Adrenal gland (tissue), 12 donors: ENCODE measurements around the gene SLC11A1. TPM values are rescaled to one million over a fixed set of nuclear protein-coding genes. Genes with fewer than 3 reads are reported as not detected.

Source experiments
- DNase-seq, 7 donors: peaks; one replicate each; pipeline ENCODE4 v3.0.0-alpha.2; 2019 to 2020
- H3K27ac ChIP-seq, 5 donors: fragments of 200-600 bp; sonication (generic) in 4 of 5; 1 replicate in 3 of 5; 2 replicates in 2 of 5; pipeline versions ENCODE4 v1.5.1 to v1.8.0; 2016 to 2020; ENCODE audit warnings: mild to moderate bottlenecking in 1 of 5
- H3K27me3 ChIP-seq: fragments of 200-600 bp; 2 replicates; pipeline ENCODE4 v1.8.0; 2021
- H3K36me3 ChIP-seq, 2 donors: fragments of 200-600 bp; replicated peaks in 1 of 2; 1 replicate in 1 of 2; 2 replicates in 1 of 2; pipeline versions ENCODE4 v1.5.1 to v1.8.0; 2018 to 2022
- H3K4me1 ChIP-seq, 2 donors: fragments of 200-600 bp; replicated peaks in 1 of 2; 1 replicate in 1 of 2; 2 replicates in 1 of 2; pipeline versions ENCODE4 v1.5.1 to v1.8.0; 2018 to 2021
- H3K4me3 ChIP-seq, 4 donors: fragments of 200-600 bp; sonication (generic) in 3 of 4; one replicate each; pipeline ENCODE4 v1.5.1; 2016 to 2018
- H3K9me3 ChIP-seq, 3 donors: fragments of 200-600 bp; sonication (generic) in 1 of 3; replicated peaks in 1 of 3; 1 replicate in 2 of 3; 2 replicates in 1 of 3; pipeline versions ENCODE4 v1.5.1 to v1.8.0; 2016 to 2021
- CTCF ChIP-seq, 6 experiments: fragments of 450-650 bp in 4 of 6; fragments of 200-600 bp in 2 of 6; sonication (generic) in 1 of 6; IDR thresholded peaks; 1 replicate in 5 of 6; 2 replicates in 1 of 6; pipeline versions ENCODE4 v1.5.1 to v1.8.0; 2016 to 2021; ENCODE audit warnings: antibody characterized with exemption in 6 of 6, mild to moderate bottlenecking in 2 of 6, moderate library complexity in 1 of 6
- POLR2A ChIP-seq, 2 donors: fragments of 450-650 bp; IDR thresholded peaks; one replicate each; pipeline ENCODE4 v1.6.1; 2017; ENCODE audit warnings: antibody characterized with exemption in 2 of 2, mild to moderate bottlenecking in 2 of 2, moderate library complexity in 1 of 2
- WGBS, 4 donors: extraction: QIAGEN DNeasy Blood & Tissue Kit in 2 of 4; methylation state at CpG; one replicate each; pipeline versions ENCODE4 v1.1.5 to v1.1.7; 2013 to 2017; 5-methylcytosine and 5-hydroxymethylcytosine counted together
- intact Hi-C, 2 donors: fragments of 100-400 bp; cut with DNase I; formaldehyde crosslinking; loops; one replicate each; pipeline versions ENCODE4 v1.14.1 to v1.15.0; 2022 to 2023
- polyA plus RNA-seq, 3 donors: library from polyadenylated mRNA; stranded (reverse); fragments of 200-250 nt in 2 of 3; fragments of 350-450 nt in 1 of 3; fragmentation: Illumina TruSeq in 1 of 3; extraction: RNeasy Lipid Tissue Mini Kit (QIAGEN cat#74804) in 1 of 3; gene quantifications; one replicate each; pipeline ENCODE4 v1.2.3, GENCODE V29; 2013 to 2014
- total RNA-seq, 9 donors: library from RNA; depleted of rRNA in 4 of 9; stranded (reverse); fragments of >200 nt in 4 of 9; fragments of 120-200 nt in 1 of 9; fragmentation: NEBNext Ultra II Directional in 1 of 9; extraction: Animal tissue kit (Norgen Biotek cat#: 25700) in 1 of 9; gene quantifications; one replicate each; pipeline versions ENCODE4 v1.1.0 to v1.2.4, GENCODE V29; 2013 to 2023
- donor health status: healthy with polysubstance abuse.
- donor health status: Bipolar disorder and iron deficiency.
- donor health status: DM: yes; HTN: yes; CAD: no.
- donor health status: DM: no; HTN: no; CAD: no.
- donor health status: DM: no; HTN: no; CAD: no.
- donor health status: DM: yes; HTN: yes; CAD: no.

Gene SLC11A1
- total and polyA plus RNA-seq, 12 donors, result 1.1 to 89.9 (median 30.9) TPM

- Histone ChIP-seq H3K4me1 (peaks cover 24 to 27% of the 10 kb centered on the region in 2 donors), H3K9me3 (no peaks in the 10 kb centered on the region), H3K27me3 (no peaks in the 10 kb centered on the region), H3K36me3 (no peaks in the 10 kb centered on the region), H3K4me3 (no peak overlapping the region), H3K27ac (peak overlapping the region in 1 of 5 donors; percentile 99)
- TF ChIP-seq POLR2A (IDR thresholded peaks at IDR 0.05) (no peak), CTCF (IDR thresholded peaks at IDR 0.05) (no peak)
- intact Hi-C loops, result no loop called here
- DNase-seq, result no peak
- 77 to 97% (median 88%) methylated on average over 6 of the region's 6 CpGs for WGBS, 4 donors
Observed at GRCh38 chr2:218395090-218395444, 13.0 kb downstream of the SLC11A1 start.

- no peaks in the 10 kb centered on the region for H3K9me3 ChIP-seq
- TF ChIP-seq POLR2A (IDR thresholded peaks at IDR 0.05) (no peak), CTCF (IDR thresholded peaks at IDR 0.05) (no peak)
- H3K4me1 ChIP-seq, result peaks cover 24 to 27% of the 10 kb centered on the region in 2 donors
- no peaks in the 10 kb centered on the region for H3K27me3 ChIP-seq
- no peaks in the 10 kb centered on the region for H3K36me3 ChIP-seq
- intact Hi-C loops, result no loop called here
- WGBS, 4 donors, result 27 to 46% (median 34%) methylated on average over 16 of the region's 16 CpGs
- DNase-seq, result peak in 2 of 7 donors; percentile 35 to 56
- H3K27ac ChIP-seq, result peak overlapping the region; percentile 94 to 100 (median 98)
- H3K4me3 ChIP-seq, result peak overlapping the region in 1 of 4 donors; percentile 96
Observed at GRCh38 chr2:218395456-218395825, 13.4 kb downstream of the SLC11A1 start.

- Histone ChIP-seq H3K27ac (peak overlapping the region; percentile 94 to 100 (median 98)), H3K36me3 (no peaks in the 10 kb centered on the region), H3K27me3 (no peaks in the 10 kb centered on the region), H3K9me3 (no peaks in the 10 kb centered on the region), H3K4me1 (peaks cover 24 to 29% of the 10 kb centered on the region in 2 donors), H3K4me3 (peak overlapping the region in 3 of 4 donors; percentile 65 to 96 (median 79))
- WGBS, 4 donors, result 0 to 3% (median 2%) methylated on average over 12 to 57 of the region's 57 CpGs
- peak; percentile 94 to 97 (median 95) for DNase-seq
- intact Hi-C loops, result no loop called here
- TF ChIP-seq POLR2A (IDR thresholded peaks at IDR 0.05) (peak; percentile 31 to 64), CTCF (IDR thresholded peaks at IDR 0.05) (peak; percentile 81 to 96 (median 93))
Observed at GRCh38 chr2:218395826-218396687, 14.0 kb downstream of the SLC11A1 start.

DNA sequence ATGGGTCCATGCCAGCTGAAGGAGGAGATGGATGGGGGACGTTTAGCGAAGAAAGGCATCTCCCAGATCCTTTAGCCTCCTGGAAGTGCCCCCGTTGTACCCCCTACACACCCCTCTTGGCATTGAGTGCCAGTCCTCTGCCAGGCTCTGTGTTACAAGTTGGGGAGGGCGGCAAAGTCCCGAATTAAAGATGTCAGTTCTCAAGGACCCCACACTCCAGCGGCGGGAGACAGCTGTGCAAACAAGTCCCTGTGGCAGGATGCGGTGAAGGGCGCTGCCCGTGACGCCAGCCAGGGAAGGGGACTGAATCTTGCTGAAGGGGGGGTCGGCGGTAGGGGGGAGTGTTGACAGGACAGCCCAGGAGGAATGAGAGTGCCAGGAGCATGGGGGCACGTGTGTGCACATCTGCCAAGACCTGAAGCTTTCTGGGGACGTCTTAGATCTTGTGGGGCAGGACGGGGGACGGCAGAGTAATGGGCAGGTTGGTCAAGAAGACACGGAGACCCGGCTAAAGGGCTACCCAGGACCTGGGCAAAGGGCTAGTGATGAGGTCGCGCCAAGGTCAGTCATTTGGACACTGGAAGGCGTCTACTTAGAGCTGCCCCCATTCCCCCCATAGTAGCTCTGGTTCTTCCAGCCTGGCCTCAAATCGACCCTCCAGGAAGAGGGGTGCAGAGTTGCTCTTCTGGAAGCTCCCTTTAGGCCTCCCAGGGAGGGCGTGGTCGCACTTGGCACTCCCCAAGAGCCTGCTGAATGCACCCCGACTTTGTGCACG is 14.8 kb downstream of the SLC11A1 start:
- 0 to 3% (median 1%) methylated on average over 16 to 27 of the region's 27 CpGs for WGBS, 4 donors
- Histone ChIP-seq H3K27me3 (no peaks in the 10 kb centered on the region), H3K36me3 (peaks cover 0 to 5% of the 10 kb centered on the region in 2 donors), H3K9me3 (no peaks in the 10 kb centered on the region), H3K27ac (peak overlapping the region; percentile 94 to 100 (median 98)), H3K4me3 (peak overlapping the region in 3 of 4 donors; percentile 65 to 96 (median 96)), H3K4me1 (peaks cover 24 to 37% of the 10 kb centered on the region in 2 donors)
- intact Hi-C loops, result no loop called here
- peak; percentile 77 to 91 (median 84) for DNase-seq
- TF ChIP-seq CTCF (IDR thresholded peaks at IDR 0.05) (no peak), POLR2A (IDR thresholded peaks at IDR 0.05) (no peak)
